ENCODE measurements around the gene FSTL5.

- TF ChIP-seq POLR2AphosphoS5 (IDR thresholded peaks at IDR 0.05) (no peak), CTCF (IDR thresholded peaks at IDR 0.05) (no peak), EP300 (IDR thresholded peaks at IDR 0.05) (no peak)
Observed at GRCh38 chr4:162101337-162101736, 62.5 kb downstream of the FSTL5 start.

Measured in suprapubic skin (tissue), 4 donors.